Lower leg skin (tissue), 4 donors: ENCODE results near the gene NREP. TPM values are rescaled to one million over a fixed set of nuclear protein-coding genes. Genes with fewer than 3 reads are reported as not detected.

Experiments used
- DNase-seq, 2 donors: peaks; one replicate each; pipeline ENCODE4 v3.0.0-alpha.2; 2019; ENCODE audit warnings: low spot score in 2 of 2
- H3K4me3 ChIP-seq: fragments of 200-600 bp; sonication (generic); 2 replicates; pipeline ENCODE4 v1.5.1; 2017; ENCODE audit warnings: mild to moderate bottlenecking, low read depth; ENCODE audit not compliant: poor library complexity, severe bottlenecking
- CTCF ChIP-seq, 3 donors: fragments of 450-650 bp; IDR thresholded peaks; one replicate each; pipeline ENCODE4 v1.5.1; 2016; ENCODE audit warnings: antibody characterized with exemption in 3 of 3, mild to moderate bottlenecking in 3 of 3, moderate library complexity in 2 of 3
- POLR2A ChIP-seq, 2 donors: fragments of 450-650 bp; IDR thresholded peaks; one replicate each; pipeline ENCODE4 v1.6.1; 2016 to 2017; ENCODE audit warnings: antibody characterized with exemption in 2 of 2, mild to moderate bottlenecking in 1 of 2, moderate library complexity in 1 of 2
- WGBS, 2 donors: methylation state at CpG; one replicate each; pipeline ENCODE4 v1.1.5; 2018; 5-methylcytosine and 5-hydroxymethylcytosine counted together
- intact Hi-C: fragments of 100-400 bp; cut with DNase I; formaldehyde crosslinking; loops from one replicate; pipeline ENCODE4 v1.15.0; 2023; ENCODE audit warnings: low total_unique reads
- total RNA-seq, 4 donors: library from RNA; depleted of rRNA; stranded (reverse); fragments of >200 nt; gene quantifications; one replicate each; pipeline ENCODE4 v1.1.0, GENCODE V29; 2016

The NREP gene
- total RNA-seq, 4 donors from 2014 or later, result 2.2 to 7.3 (median 2.4) TPM

- 95 to 98% methylated on average over 3 of the region's 3 CpGs for WGBS, 2 donors
- intact Hi-C loops, result no loop called here
- no peak for DNase-seq
- TF ChIP-seq CTCF (IDR thresholded peaks at IDR 0.05), result no peak
- no peak for TF ChIP-seq POLR2A (IDR thresholded peaks at IDR 0.05)
- no peak overlapping the region for H3K4me3 ChIP-seq
These were observed 71.0 kb downstream of the NREP start for GRCh38 chr5:111685969-111686368.

- DNase-seq, result no peak
- no peak for TF ChIP-seq CTCF (IDR thresholded peaks at IDR 0.05)
- H3K4me3 ChIP-seq, result no peak overlapping the region
- intact Hi-C loops, result loop anchor here (5.0 kb wide), 1 partner anchor 735 kb away; the partner anchor contains the start of gene EPB41L4A
- WGBS, 2 donors, result 89 to 91% methylated on average over 6 of the region's 6 CpGs
These were observed 74.4 kb downstream of the NREP start for GRCh38 chr5:111682641-111683040.

- intact Hi-C loops, result loop anchor here (5.0 kb wide), 1 partner anchor 735 kb away; the partner anchor contains the start of gene EPB41L4A
- DNase-seq, result no peak
- 51 to 54% methylated on average over 6 of the region's 6 CpGs for WGBS, 2 donors
- no peak overlapping the region for H3K4me3 ChIP-seq
- TF ChIP-seq CTCF (IDR thresholded peaks at IDR 0.05), result no peak
- TF ChIP-seq POLR2A (IDR thresholded peaks at IDR 0.05), result no peak
These were observed 74.9 kb downstream of the NREP start for GRCh38 chr5:111682121-111682520.

DNA sequence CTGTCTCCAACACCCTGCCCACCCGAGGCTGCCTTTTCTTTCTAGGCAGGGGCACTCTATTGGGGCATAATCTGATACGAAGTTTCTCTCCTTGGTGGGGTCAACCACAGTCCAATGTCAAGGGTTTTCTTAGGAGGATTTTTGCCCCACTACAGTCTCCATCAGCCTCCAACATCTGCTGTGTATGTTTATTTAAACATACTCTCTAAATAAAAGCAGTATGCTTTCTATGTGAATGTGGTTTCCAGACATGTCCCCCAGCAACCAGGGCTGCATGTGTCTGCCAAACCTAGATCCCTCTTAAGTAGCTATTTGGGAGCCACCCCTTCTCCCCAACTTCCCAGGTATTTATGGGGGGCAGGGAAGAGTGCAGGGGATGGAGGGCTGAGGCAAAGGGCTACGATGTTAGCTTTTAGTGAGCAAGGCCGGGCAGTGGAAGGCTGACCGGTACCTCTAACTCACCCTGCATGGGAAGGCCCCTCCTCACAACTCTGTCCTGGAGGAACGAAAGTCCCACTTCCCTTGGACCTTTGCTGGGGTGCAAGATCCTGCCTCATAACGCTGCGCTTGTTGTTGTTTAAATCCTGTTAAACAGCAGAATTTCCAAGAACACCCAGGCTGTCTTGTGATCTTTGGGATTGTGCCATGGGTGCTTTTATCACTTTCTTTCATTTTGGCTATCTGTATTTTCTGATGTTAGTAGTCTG, 75.4 kb downstream of the NREP start:
- no peak overlapping the region for H3K4me3 ChIP-seq
- no peak for DNase-seq
- TF ChIP-seq CTCF (IDR thresholded peaks at IDR 0.05), result no peak
- TF ChIP-seq POLR2A (IDR thresholded peaks at IDR 0.05), result no peak
- intact Hi-C loops, result loop anchor here (5.0 kb wide), 1 partner anchor 736 kb away; the partner anchor contains the start of gene EPB41L4A
- WGBS, 2 donors, result 58 to 62% methylated on average over 8 of the region's 8 CpGs

DNA sequence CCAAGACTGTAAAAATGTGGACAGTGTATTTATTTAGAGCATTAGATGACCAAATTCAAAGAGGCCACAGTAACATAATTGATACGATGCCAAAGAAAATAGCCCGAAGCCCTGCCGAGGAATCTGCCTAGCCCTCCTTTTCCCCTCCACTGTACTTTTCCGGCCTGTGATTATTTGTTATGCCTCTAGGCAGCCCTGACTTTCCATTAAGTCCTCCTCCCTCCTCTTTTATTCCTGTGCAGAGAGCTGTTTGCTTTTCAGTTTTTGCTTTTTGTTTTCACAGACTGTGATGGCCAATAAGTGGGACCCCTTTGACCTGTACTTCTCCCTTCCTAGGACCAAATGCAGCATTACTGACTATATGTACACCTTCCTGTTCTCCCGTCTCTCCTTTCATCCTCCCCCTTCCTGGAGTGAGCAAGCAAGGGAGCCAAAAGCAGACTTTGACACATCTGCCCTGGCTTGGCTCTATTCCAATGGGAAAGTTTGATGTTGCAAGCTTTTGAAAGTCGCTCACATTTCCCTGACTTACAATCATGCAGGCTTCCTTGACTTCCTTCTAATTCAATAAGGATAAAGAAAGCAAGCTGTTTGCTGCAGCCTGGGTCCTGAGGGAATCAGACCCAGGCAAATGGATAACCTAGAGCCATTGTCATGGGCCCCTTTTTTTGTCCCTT, 76.1 kb downstream of the NREP start:
- no peak overlapping the region for H3K4me3 ChIP-seq
- TF ChIP-seq POLR2A (IDR thresholded peaks at IDR 0.05) (no peak), CTCF (IDR thresholded peaks at IDR 0.05) (no peak)
- intact Hi-C loops, result loop anchor here (5.0 kb wide), 1 partner anchor 736 kb away; the partner anchor contains the start of gene EPB41L4A
- peak in 1 of 2 donors; percentile 82 for DNase-seq
- WGBS, 2 donors, result 5 to 18% methylated on average over 6 of the region's 6 CpGs
